Ascending aorta (tissue), 2 donors: Measurements from ENCODE around the gene STPG4. TPM values are rescaled to one million over a fixed set of nuclear protein-coding genes. Genes with fewer than 3 reads are reported as not detected.

Experiments
- DNase-seq, 2 donors: peaks; one replicate each; pipeline ENCODE4 v3.0.0-alpha.2; 2019; ENCODE audit warnings: low spot score in 2 of 2
- H3K27ac ChIP-seq, 2 donors: fragments of 200-600 bp; sonication (generic); one replicate each; pipeline ENCODE4 v1.5.1; 2016 to 2017; ENCODE audit warnings: mild to moderate bottlenecking in 1 of 2
- H3K27me3 ChIP-seq: fragments of 200-600 bp; sonication (generic); one replicate; pipeline ENCODE4 v1.5.1; 2017
- H3K36me3 ChIP-seq, 2 donors: fragments of 200-600 bp; sonication (generic); one replicate each; pipeline ENCODE4 v1.5.1; 2016
- H3K4me1 ChIP-seq, 2 donors: fragments of 200-600 bp; sonication (generic); one replicate each; pipeline ENCODE4 v1.5.1; 2016 to 2017; ENCODE audit warnings: mild to moderate bottlenecking in 1 of 2
- H3K4me3 ChIP-seq, 2 donors: fragments of 200-600 bp; sonication (generic); one replicate each; pipeline ENCODE4 v1.5.1; 2016 to 2017; ENCODE audit warnings: mild to moderate bottlenecking in 1 of 2
- H3K9me3 ChIP-seq, 2 donors: fragments of 200-600 bp; sonication (generic); one replicate each; pipeline ENCODE4 v1.5.1; 2016
- intact Hi-C: fragments of 100-400 bp; cut with DNase I; formaldehyde crosslinking; loops from one replicate; pipeline ENCODE4 v1.15.1; 2023
- total RNA-seq: library from RNA; depleted of rRNA; stranded (reverse); fragments of >200 nt; gene quantifications from one replicate; pipeline ENCODE4 v1.1.0, GENCODE V29; 2016
- TF ChIP-seq, protein P1 (sequence below), 3 experiments: fragments of 200-600 bp in 2 of 3; fragments of 450-650 bp in 1 of 3; sonication (generic) in 2 of 3; IDR thresholded peaks; one replicate each; pipeline ENCODE4 v1.5.1; 2016 to 2019; ENCODE audit warnings: antibody characterized with exemption in 3 of 3, mild to moderate bottlenecking in 1 of 3, moderate library complexity in 1 of 3

STPG4 gene
- total RNA-seq, 1 donor from 2014 or later, result not detected

DNA sequence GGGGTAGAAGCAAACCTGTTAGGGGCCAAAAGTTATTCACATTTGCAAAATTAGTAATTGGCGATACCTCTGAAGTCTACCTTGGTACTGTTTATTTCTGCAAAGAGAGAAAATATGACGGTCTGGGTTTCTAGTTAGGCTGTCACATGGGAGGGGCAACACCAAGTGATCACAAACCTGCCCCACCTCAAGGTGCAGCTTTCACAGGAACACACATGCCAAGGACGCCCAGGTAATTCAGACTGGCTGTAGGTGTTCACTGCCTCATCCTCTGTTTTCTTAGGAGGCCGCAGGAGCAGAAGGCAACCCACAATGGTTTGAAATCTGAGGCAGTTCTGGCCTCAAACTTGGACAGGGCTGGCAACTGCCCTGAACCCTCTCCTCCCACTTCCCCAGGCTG is 56.2 kb downstream of the STPG4 start:
- Histone ChIP-seq H3K36me3 (no peaks in the 10 kb centered on the region), H3K4me3 (no peak overlapping the region), H3K27ac (no peak overlapping the region), H3K9me3 (no peaks in the 10 kb centered on the region), H3K27me3 (no peaks in the 10 kb centered on the region), H3K4me1 (no peaks in the 10 kb centered on the region)
- TF ChIP-seq, protein P1, sequence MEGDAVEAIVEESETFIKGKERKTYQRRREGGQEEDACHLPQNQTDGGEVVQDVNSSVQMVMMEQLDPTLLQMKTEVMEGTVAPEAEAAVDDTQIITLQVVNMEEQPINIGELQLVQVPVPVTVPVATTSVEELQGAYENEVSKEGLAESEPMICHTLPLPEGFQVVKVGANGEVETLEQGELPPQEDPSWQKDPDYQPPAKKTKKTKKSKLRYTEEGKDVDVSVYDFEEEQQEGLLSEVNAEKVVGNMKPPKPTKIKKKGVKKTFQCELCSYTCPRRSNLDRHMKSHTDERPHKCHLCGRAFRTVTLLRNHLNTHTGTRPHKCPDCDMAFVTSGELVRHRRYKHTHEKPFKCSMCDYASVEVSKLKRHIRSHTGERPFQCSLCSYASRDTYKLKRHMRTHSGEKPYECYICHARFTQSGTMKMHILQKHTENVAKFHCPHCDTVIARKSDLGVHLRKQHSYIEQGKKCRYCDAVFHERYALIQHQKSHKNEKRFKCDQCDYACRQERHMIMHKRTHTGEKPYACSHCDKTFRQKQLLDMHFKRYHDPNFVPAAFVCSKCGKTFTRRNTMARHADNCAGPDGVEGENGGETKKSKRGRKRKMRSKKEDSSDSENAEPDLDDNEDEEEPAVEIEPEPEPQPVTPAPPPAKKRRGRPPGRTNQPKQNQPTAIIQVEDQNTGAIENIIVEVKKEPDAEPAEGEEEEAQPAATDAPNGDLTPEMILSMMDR (IDR thresholded peaks at IDR 0.05), result no peak
- intact Hi-C loops, result no loop called here
- DNase-seq, result no peak

DNA sequence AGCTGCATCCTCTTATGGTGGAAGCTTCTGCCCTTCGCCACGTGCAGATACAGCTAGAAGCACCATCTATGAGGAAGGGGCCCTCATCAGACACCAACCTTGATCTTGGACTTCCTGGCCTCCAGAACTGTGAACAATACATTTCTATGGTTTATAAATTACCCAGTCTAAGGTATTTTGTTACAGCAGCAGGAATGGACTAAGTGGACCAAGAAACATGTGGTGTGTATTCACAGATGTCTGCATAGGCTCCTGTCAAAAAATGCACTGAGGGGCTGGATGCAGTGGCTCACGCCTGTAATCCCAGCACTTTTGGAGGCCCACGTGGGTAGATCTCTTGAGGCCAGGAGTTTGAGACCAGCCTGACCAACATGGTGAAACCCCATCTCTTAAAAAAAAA is 57.5 kb downstream of the STPG4 start:
- H3K27me3 ChIP-seq, result no peaks in the 10 kb centered on the region
- no peak overlapping the region for H3K4me3 ChIP-seq
- intact Hi-C loops, result no loop called here
- H3K36me3 ChIP-seq, result no peaks in the 10 kb centered on the region
- H3K27ac ChIP-seq, result no peak overlapping the region
- DNase-seq, result no peak
- H3K4me1 ChIP-seq, result no peaks in the 10 kb centered on the region
- TF ChIP-seq, protein P1 (IDR thresholded peaks at IDR 0.05), result no peak
- H3K9me3 ChIP-seq, result no peaks in the 10 kb centered on the region

- H3K4me1 ChIP-seq, result no peaks in the 10 kb centered on the region
- H3K9me3 ChIP-seq, result no peaks in the 10 kb centered on the region
- DNase-seq, result no peak
- H3K36me3 ChIP-seq, result no peaks in the 10 kb centered on the region
- TF ChIP-seq, protein P1 (IDR thresholded peaks at IDR 0.05), result no peak
- H3K27me3 ChIP-seq, result no peaks in the 10 kb centered on the region
- intact Hi-C loops, result no loop called here
- no peak overlapping the region for H3K27ac ChIP-seq
- no peak overlapping the region for H3K4me3 ChIP-seq
Measured at GRCh38 chr2:47096451-47096850, 58.7 kb downstream of the STPG4 start.

DNA sequence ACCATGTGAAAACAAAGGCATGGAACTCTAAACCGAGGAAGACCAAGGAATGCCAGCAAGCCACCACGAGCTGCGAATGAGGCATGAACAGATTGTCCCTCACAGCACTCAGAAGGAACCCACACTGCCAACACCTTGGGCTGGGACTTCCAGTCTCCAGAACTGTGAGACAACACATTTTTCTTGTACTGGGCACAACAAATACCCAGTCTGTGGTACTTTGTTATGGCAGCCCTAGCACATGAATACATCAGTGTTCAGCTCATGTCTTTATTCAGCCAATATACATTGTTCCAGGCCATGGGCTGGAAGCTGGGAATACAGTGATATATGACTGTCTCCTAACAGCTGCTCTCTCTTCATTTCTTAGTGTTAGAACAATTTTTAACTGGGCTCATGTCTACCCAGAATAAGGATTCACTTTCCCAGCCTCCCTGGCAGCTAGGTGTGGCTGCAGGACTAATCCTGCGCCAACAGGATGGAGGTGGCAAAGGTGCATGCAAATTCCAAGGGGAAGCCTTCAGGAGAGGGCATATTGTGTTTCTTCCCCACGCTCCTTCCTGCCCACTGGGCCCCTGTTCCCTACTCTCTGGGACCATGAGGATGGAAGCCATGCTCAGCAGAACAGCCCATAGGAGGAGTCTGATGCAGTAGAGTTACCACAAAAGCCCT is 59.6 kb downstream of the STPG4 start:
- intact Hi-C loops, result no loop called here
- Histone ChIP-seq H3K36me3 (no peaks in the 10 kb centered on the region), H3K4me1 (peaks cover 0 to 5% of the 10 kb centered on the region in 2 donors), H3K9me3 (no peaks in the 10 kb centered on the region), H3K27ac (no peak overlapping the region), H3K4me3 (no peak overlapping the region), H3K27me3 (no peaks in the 10 kb centered on the region)
- TF ChIP-seq, protein P1 (IDR thresholded peaks at IDR 0.05), result no peak
- no peak for DNase-seq

DNA sequence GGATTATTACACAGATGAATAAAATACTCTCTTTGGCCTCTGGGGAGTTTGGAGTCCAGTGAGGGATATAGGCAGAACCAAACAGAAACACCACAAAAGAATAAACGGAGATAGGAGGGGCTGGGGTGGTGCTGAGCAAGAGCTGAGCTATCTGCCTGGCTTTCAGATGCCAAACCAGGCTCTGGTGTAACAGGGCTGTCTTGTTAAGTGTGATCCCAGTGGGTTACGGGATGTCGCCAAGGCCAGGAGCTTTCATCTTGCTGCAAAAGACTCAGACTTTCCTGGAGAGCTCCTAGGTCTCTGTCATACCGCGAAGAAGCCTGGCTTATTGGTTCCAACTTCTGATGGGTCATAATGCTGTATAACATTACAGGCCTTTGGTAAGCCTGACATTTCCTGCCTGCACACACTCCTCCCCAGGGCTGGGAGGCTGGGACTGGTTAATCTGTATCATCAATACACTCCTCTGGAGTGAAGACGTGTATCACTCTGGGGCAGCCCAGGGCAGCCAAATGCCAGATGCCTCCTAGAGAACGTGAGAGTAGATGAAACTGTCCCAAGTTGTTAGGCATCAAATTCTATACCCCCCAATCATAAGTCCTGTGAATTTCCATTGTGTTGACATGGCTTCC is 60.5 kb downstream of the STPG4 start:
- no peaks in the 10 kb centered on the region for H3K36me3 ChIP-seq
- peaks cover 0 to 5% of the 10 kb centered on the region in 2 donors for H3K4me1 ChIP-seq
- H3K4me3 ChIP-seq, result no peak overlapping the region
- intact Hi-C loops, result no loop called here
- H3K9me3 ChIP-seq, result no peaks in the 10 kb centered on the region
- H3K27me3 ChIP-seq, result no peaks in the 10 kb centered on the region
- TF ChIP-seq, protein P1 (IDR thresholded peaks at IDR 0.05), result no peak
- DNase-seq, result no peak
- no peak overlapping the region for H3K27ac ChIP-seq
